Keratinocyte (primary cell): Measurements from ENCODE around the gene IARS2. TPM values are rescaled to one million over a fixed set of nuclear protein-coding genes. Genes with fewer than 3 reads are reported as not detected.
"Not testable (repeated sequence)": the region's sequence is repeated elsewhere in the genome, so short reads cannot be mapped to it uniquely, and the experiment has no call there.

Source experiments
- DNase-seq: peaks from one replicate; pipeline ENCODE4 v3.0.0-alpha.2; 2011; ENCODE audit warnings: low read depth, missing footprints, low spot score
- FAIRE-seq: peaks from 2 replicates; lab custom pipeline; 2011; peaks lifted over from hg19 to GRCh38; lab: Jason Lieb, UNC
- H2AFZ ChIP-seq: 2 replicates; pipeline ENCODE4 v1.6.0; 2012; ENCODE audit warnings: low read length, control low read depth, inconsistent platforms; ENCODE audit not compliant: control insufficient read depth
- H3K27ac ChIP-seq: 2 replicates; pipeline ENCODE4 v1.5.1; 2011; ENCODE audit warnings: low read length; ENCODE audit not compliant: control insufficient read depth, insufficient read depth
- H3K27me3 ChIP-seq: 3 replicates; pipeline ENCODE4 v1.6.0; 2011; ENCODE audit warnings: low read length; ENCODE audit not compliant: control insufficient read depth, insufficient read depth; ENCODE audit errors: extremely low read depth
- H3K36me3 ChIP-seq, 2 experiments: 2 replicates in 1 of 2; 3 replicates in 1 of 2; pipeline ENCODE4 v1.5.1; 2011; ENCODE audit warnings: low read length in 2 of 2, mild to moderate bottlenecking in 1 of 2; ENCODE audit not compliant: control insufficient read depth in 2 of 2, insufficient read depth in 2 of 2; ENCODE audit errors: extremely low read depth in 1 of 2
- H3K4me1 ChIP-seq: 3 replicates; pipeline ENCODE4 v1.5.1; 2011; ENCODE audit warnings: low read length; ENCODE audit not compliant: control insufficient read depth, insufficient read depth; ENCODE audit errors: extremely low read depth
- H3K4me2 ChIP-seq: 3 replicates; pipeline ENCODE4 v1.6.0; 2011; ENCODE audit warnings: low read depth, low read length; ENCODE audit not compliant: control insufficient read depth, insufficient read depth; ENCODE audit errors: extremely low read depth
- H3K4me3 ChIP-seq, 3 experiments: fragments of 200-600 bp in 1 of 3; sonication (generic) in 1 of 3; 2 replicates in 2 of 3; 3 replicates in 1 of 3; pipeline ENCODE4 v1.5.1; 2011 to 2016; ENCODE audit warnings: low read length in 3 of 3, mild to moderate bottlenecking in 3 of 3, control low read depth in 2 of 3, inconsistent platforms in 1 of 3, low read depth in 1 of 3, mixed read lengths in 1 of 3, mixed run types in 1 of 3, moderate library complexity in 1 of 3; ENCODE audit not compliant: control insufficient read depth in 2 of 3, insufficient read depth in 2 of 3; ENCODE audit errors: extremely low read depth in 1 of 3
- H3K79me2 ChIP-seq: 2 replicates; pipeline ENCODE4 v1.6.0; 2012; ENCODE audit warnings: low read length; ENCODE audit not compliant: control insufficient read depth, insufficient read depth
- H3K9ac ChIP-seq: 3 replicates; pipeline ENCODE4 v1.6.0; 2011; ENCODE audit warnings: low read length; ENCODE audit not compliant: control insufficient read depth, insufficient read depth; ENCODE audit errors: extremely low read depth
- H3K9me1 ChIP-seq: 3 replicates; pipeline ENCODE4 v1.6.0; 2011; ENCODE audit warnings: low read length; ENCODE audit not compliant: control insufficient read depth, insufficient read depth; ENCODE audit errors: extremely low read depth
- H3K9me3 ChIP-seq: 2 replicates; pipeline ENCODE4 v1.5.1; 2012; ENCODE audit warnings: low read depth, low read length; ENCODE audit not compliant: control insufficient read depth
- H4K20me1 ChIP-seq: 3 replicates; pipeline ENCODE4 v1.6.0; 2011; ENCODE audit warnings: low read length; ENCODE audit not compliant: control insufficient read depth, insufficient read depth; ENCODE audit errors: extremely low read depth
- EZH2 ChIP-seq: IDR thresholded peaks from one replicate; pipeline ENCODE4 v1.6.1; 2012; ENCODE audit warnings: inconsistent platforms, mild to moderate bottlenecking, low read length, moderate library complexity
- dilution Hi-C: fragments of 300-500 bp; cut with MboI; formaldehyde crosslinking; loops from one replicate; pipeline ENCODE4 v1.7.0; 2020; ENCODE audit warnings: low sequenced_read_pairs; ENCODE audit not compliant: extremely low pct_ligation_motif_present
- polyA plus RNA-seq, 5 experiments: library from polyadenylated mRNA; depleted of rRNA in 3 of 5; stranded (reverse) in 3 of 5; stranded (forward) in 1 of 5; unstranded in 1 of 5; fragments of >200 nt; gene quantifications; 1 replicate in 1 of 5; 2 replicates in 3 of 5; 3 replicates in 1 of 5; pipeline versions ENCODE4 v1.2.1 to v1.2.3, GENCODE V29; 2011 to 2012; ENCODE audit warnings: missing spikeins in 2 of 5, low read depth in 1 of 5, low replicate concordance in 1 of 5
- TF ChIP-seq, protein P1 (sequence below), 3 experiments: IDR thresholded peaks in 1 of 3; conservative IDR thresholded peaks in 1 of 3; optimal IDR thresholded peaks in 1 of 3; 2 replicates in 2 of 3; 3 replicates in 1 of 3; pipeline versions ENCODE3 to v1.5.1; 2011; ENCODE audit warnings: low read length in 3 of 3, mild to moderate bottlenecking in 3 of 3, moderate library complexity in 2 of 3, control low read depth in 1 of 3, inconsistent platforms in 1 of 3; ENCODE audit not compliant: insufficient read depth in 2 of 3; ENCODE audit errors: extremely low read depth in 1 of 3

IARS2 gene
- polyA plus RNA-seq, 1 donor (not counting 4 experiments of a cell fraction or from before 2014, with no cell fraction given): 69.0 TPM

DNA sequence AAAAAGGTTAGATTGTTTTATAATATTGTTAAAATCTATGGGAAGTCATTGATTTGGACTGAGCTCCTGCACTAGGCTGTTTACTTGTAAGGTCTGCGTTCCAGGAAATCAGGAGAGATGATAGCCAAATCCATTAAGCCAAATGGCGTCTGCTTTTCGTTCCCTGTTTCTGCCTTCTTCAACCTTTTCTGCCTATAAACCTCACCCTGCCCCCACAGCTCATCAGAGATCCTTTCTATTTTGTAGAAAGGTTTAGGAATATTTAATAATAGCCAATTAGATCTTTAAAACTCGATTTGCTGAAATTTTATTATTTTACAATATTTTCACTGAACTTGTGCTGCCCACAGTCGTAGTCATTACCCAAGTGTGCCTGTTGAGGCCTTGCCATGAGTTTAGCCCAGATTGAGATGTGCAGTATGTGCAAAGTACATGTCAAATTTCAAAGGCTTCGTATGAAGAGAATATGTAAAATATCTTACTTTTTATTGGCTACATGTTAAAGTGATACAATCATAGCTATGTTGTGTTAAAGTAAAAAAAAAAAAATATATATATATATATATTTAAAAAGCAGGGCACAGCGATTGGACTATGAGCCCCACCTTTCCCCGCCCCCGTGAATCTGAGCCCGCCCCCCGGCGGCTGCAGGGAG is 444 bp upstream of the IARS2 start:
- TF ChIP-seq EZH2: no peak
- TF ChIP-seq, protein P1, sequence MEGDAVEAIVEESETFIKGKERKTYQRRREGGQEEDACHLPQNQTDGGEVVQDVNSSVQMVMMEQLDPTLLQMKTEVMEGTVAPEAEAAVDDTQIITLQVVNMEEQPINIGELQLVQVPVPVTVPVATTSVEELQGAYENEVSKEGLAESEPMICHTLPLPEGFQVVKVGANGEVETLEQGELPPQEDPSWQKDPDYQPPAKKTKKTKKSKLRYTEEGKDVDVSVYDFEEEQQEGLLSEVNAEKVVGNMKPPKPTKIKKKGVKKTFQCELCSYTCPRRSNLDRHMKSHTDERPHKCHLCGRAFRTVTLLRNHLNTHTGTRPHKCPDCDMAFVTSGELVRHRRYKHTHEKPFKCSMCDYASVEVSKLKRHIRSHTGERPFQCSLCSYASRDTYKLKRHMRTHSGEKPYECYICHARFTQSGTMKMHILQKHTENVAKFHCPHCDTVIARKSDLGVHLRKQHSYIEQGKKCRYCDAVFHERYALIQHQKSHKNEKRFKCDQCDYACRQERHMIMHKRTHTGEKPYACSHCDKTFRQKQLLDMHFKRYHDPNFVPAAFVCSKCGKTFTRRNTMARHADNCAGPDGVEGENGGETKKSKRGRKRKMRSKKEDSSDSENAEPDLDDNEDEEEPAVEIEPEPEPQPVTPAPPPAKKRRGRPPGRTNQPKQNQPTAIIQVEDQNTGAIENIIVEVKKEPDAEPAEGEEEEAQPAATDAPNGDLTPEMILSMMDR (optimal IDR thresholded peaks at IDR 0.05 in 1 of 3, IDR thresholded peaks at IDR 0.05 in 1 of 3, conservative IDR thresholded peaks at IDR 0.05 in 1 of 3; ENCODE audit: extremely low read depth in 1 of 3, insufficient read depth in 2 of 3, low read length in 3 of 3): no peak
- Histone ChIP-seq H4K20me1 (no peaks in the 10 kb centered on the region), H3K36me3 (peaks cover 2 to 5% of the 10 kb centered on the region in 2 experiments), H3K9me3 (no peaks in the 10 kb centered on the region), H3K9me1 (no peaks in the 10 kb centered on the region), H2AFZ (peak overlapping the region; percentile 47), H3K4me2 (peak overlapping the region; percentile 45), H3K27ac (peak overlapping the region; percentile 8), H3K27me3 (no peaks in the 10 kb centered on the region), H3K9ac (no peak overlapping the region), H3K4me1 (peaks cover 8% of the 10 kb centered on the region), H3K79me2 (peaks cover 24% of the 10 kb centered on the region), H3K4me3 (peak overlapping the region in 2 of 3 experiments; percentile 68 to 97)
- DNase-seq (no peak), FAIRE-seq (no peak)
- dilution Hi-C loops: no loop called here

DNA sequence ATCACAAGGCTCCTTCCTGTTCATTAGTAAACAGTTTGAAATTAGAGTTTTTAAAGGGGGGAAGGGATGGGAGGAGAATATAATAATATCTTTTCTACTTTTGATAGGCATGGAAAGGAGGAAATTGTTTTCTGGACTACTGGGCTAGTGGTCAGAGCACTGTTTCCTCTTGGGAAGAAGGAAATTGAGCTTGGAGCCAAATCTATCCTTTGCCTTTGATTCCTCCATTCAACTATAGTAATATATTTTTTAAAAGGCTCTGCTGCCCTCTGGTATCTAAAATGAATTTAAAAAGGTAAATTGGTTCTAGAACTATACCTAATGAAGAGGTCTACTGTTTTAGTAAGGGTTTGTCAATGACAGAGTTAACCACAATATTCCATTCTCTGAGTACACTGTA is 5.9 kb downstream of the IARS2 start:
- H4K20me1 ChIP-seq: no peaks in the 10 kb centered on the region
- no peak overlapping the region for H3K4me2 ChIP-seq
- H3K27me3 ChIP-seq: no peaks in the 10 kb centered on the region
- H2AFZ ChIP-seq: no peak overlapping the region
- DNase-seq (no peak), FAIRE-seq (no peak)
- no peaks in the 10 kb centered on the region for H3K9me3 ChIP-seq
- dilution Hi-C loops: no loop called here
- no peak overlapping the region for H3K9ac ChIP-seq
- H3K9me1 ChIP-seq: no peaks in the 10 kb centered on the region
- H3K4me1 ChIP-seq: peaks cover 3% of the 10 kb centered on the region
- H3K27ac ChIP-seq: no peak overlapping the region
- TF ChIP-seq, protein P1 (optimal IDR thresholded peaks at IDR 0.05 in 1 of 3, IDR thresholded peaks at IDR 0.05 in 1 of 3, conservative IDR thresholded peaks at IDR 0.05 in 1 of 3; ENCODE audit: extremely low read depth in 1 of 3, insufficient read depth in 2 of 3, low read length in 3 of 3): no peak
- no peak for TF ChIP-seq EZH2
- peaks cover 13% of the 10 kb centered on the region for H3K79me2 ChIP-seq
- H3K36me3 ChIP-seq: peaks cover 2 to 10% of the 10 kb centered on the region in 2 experiments
- H3K4me3 ChIP-seq: no peak overlapping the region

DNA sequence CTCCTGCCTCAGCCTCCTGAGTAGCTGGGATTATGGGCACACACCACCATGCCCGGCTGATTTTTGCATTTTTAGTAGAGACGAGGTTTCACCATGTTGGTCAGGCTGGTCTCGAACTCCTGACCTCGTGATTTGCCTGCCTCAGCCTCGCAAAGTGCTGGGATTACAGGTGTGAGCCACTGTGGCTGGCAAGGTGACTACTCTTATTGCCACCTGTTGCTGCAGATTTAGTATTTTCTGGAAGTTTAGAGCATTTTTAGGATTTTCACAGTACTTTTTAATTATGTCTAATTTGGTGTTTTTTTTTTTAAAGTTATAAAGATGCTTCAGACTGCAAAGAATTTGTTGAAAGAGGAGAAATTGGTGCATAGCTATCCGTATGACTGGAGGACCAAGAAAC is 16.5 kb downstream of the IARS2 start:
- H2AFZ ChIP-seq, dilution Hi-C loops, H3K9ac ChIP-seq, DNase-seq, H3K9me3 ChIP-seq, FAIRE-seq, H3K79me2 ChIP-seq, H4K20me1 ChIP-seq, H3K4me2 ChIP-seq, H3K27me3 ChIP-seq, H3K27ac ChIP-seq, H3K4me3 ChIP-seq, H3K4me1 ChIP-seq, H3K9me1 ChIP-seq: not testable (repeated sequence)
- peaks cover 9 to 18% of the 10 kb centered on the region in 2 experiments for H3K36me3 ChIP-seq

DNA sequence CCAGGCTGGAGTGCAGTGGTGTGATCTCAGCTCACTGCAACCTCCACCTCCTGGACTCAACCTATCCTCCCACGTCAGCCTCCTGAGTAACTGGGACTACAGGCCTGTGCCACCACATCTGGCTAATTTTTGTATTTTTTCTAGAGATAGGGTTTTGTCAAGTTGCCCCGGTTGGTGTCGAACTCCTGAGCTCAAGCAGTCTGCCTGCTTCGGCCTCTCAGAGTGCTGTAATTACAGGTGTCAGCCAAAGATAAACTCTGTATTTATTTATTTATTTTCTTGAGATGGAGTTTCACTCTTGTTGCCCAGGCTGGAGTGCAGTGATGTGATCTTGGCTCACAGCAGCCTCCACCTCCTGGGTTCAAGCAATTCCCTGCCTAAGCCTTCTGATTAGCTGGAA is 18.7 kb downstream of the IARS2 start:
- H3K36me3 ChIP-seq: peaks cover 3 to 13% of the 10 kb centered on the region in 2 experiments
- H3K9me1 ChIP-seq, FAIRE-seq, H3K4me1 ChIP-seq, dilution Hi-C loops, H3K9ac ChIP-seq, H3K79me2 ChIP-seq, H2AFZ ChIP-seq, H3K27me3 ChIP-seq, H4K20me1 ChIP-seq, H3K4me3 ChIP-seq, DNase-seq, H3K9me3 ChIP-seq, H3K27ac ChIP-seq, H3K4me2 ChIP-seq: not testable (repeated sequence)
